PC-3 (cell line): ENCODE measurements around the gene C1orf105. TPM values are rescaled to one million over a fixed set of nuclear protein-coding genes. Genes with fewer than 3 reads are reported as not detected.

Source experiments
- ATAC-seq: fragments of 200-7000 bp; cut with Tn5 transposase; 2 replicates; pipeline ENCODE4 v1.9.1; 2020; ENCODE audit warnings: mild to moderate bottlenecking, moderate library complexity
- BruUV-seq: library from RNA; stranded (reverse); fragments of 400-500 nt; replicated peaks from 2 replicates; lab custom pipeline; 2021; lab: Mats Ljungman, UMichigan
- CTCF ChIA-PET: fragments of 300-600 bp; sonication (Branson Sonifier 250); formaldehyde crosslinking; loops from one replicate; lab custom pipeline; 2022; ENCODE audit warnings: antibody characterized with exemption; lab: Charles Lee
- POLR2A ChIA-PET: fragments of 300-600 bp; sonication (Branson Sonifier 250); formaldehyde crosslinking; loops from one replicate; lab custom pipeline; 2022; ENCODE audit warnings: antibody characterized with exemption; ENCODE audit not compliant: unreplicated experiment; lab: Charles Lee
- DNase-seq: peaks from one replicate; pipeline ENCODE4 v3.0.0-alpha.2; 2015
- H2AFZ ChIP-seq: fragments of 300-600 bp; sonication (generic); 2 replicates; pipeline ENCODE4 v1.6.0; 2016; ENCODE audit warnings: antibody characterized with exemption, low read length
- H3F3A ChIP-seq: fragments of 300-600 bp; sonication (generic); one replicate; pipeline ENCODE4 v1.6.0; 2017; ENCODE audit warnings: antibody characterized with exemption, low read length, control low read depth, mild to moderate bottlenecking; ENCODE audit not compliant: unreplicated experiment
- H3K27ac ChIP-seq: fragments of 300-600 bp; sonication (generic); 2 replicates; pipeline ENCODE4 v1.5.1; 2016; ENCODE audit warnings: mild to moderate bottlenecking, low read length
- H3K27me3 ChIP-seq: fragments of 300-600 bp; sonication (generic); 2 replicates; pipeline ENCODE4 v1.6.1; 2016; ENCODE audit warnings: low read length, mixed read lengths
- H3K36me3 ChIP-seq: fragments of 300-600 bp; sonication (generic); 2 replicates; pipeline ENCODE4 v1.6.1; 2016; ENCODE audit warnings: low read depth, mixed run types, low read length, mixed read lengths
- H3K4me1 ChIP-seq: fragments of 300-600 bp; sonication (generic); 2 replicates; pipeline ENCODE4 v1.5.1; 2016; ENCODE audit warnings: low read length; ENCODE audit not compliant: insufficient read depth
- H3K4me2 ChIP-seq: fragments of 300-600 bp; sonication (generic); 2 replicates; pipeline ENCODE4 v1.6.0; 2016; ENCODE audit warnings: low read length
- H3K4me3 ChIP-seq: fragments of 300-600 bp; sonication (generic); 2 replicates; pipeline ENCODE4 v1.5.1; 2016; ENCODE audit warnings: mild to moderate bottlenecking, low read length, mixed read lengths
- H3K79me2 ChIP-seq: fragments of 300-600 bp; sonication (generic); 2 replicates; pipeline ENCODE4 v1.6.1; 2017; ENCODE audit warnings: low read length, mixed read lengths
- H3K9ac ChIP-seq: fragments of 300-600 bp; sonication (generic); 2 replicates; pipeline ENCODE4 v1.6.0; 2016; ENCODE audit warnings: mild to moderate bottlenecking, low read length
- H3K9me2 ChIP-seq: fragments of 300-600 bp; sonication (generic); replicated peaks from 2 replicates; pipeline ENCODE4 v1.6.1; 2016; ENCODE audit warnings: mixed run types, low read length, mixed read lengths
- H3K9me3 ChIP-seq: fragments of 300-600 bp; sonication (generic); 2 replicates; pipeline ENCODE4 v1.6.1; 2016; ENCODE audit warnings: low read length, mixed read lengths
- H4K20me1 ChIP-seq: fragments of 300-600 bp; sonication (generic); 2 replicates; pipeline ENCODE4 v1.6.1; 2016; ENCODE audit warnings: low read length, mixed read lengths
- EZH2 ChIP-seq: fragments of 300-600 bp; sonication (generic); IDR thresholded peaks from one replicate; pipeline ENCODE4 v1.6.1; 2017; ENCODE audit warnings: antibody characterized with exemption, mild to moderate bottlenecking, low read length; ENCODE audit not compliant: unreplicated experiment
- EZH2phosphoT487 ChIP-seq: fragments of 300-600 bp; sonication (generic); IDR thresholded peaks from 2 replicates; pipeline ENCODE4 v1.6.1; 2018; ENCODE audit warnings: mild to moderate bottlenecking, antibody characterized with exemption, low read length, borderline replicate concordance
- intact Hi-C: fragments of 100-400 bp; cut with micrococcal nuclease; formaldehyde crosslinking; loops from 2 replicates; pipeline ENCODE4 v1.9.0; 2023
- total RNA-seq: library from RNA; depleted of rRNA; stranded (reverse); fragments of >200 nt; gene quantifications from 2 replicates; pipeline ENCODE4 v1.2.3, GENCODE V29; 2014
- TF ChIP-seq, protein P1 (sequence below): fragments of 300-600 bp; sonication (generic); conservative IDR thresholded peaks from 2 replicates; pipeline ENCODE4 v1.5.1; 2017; ENCODE audit warnings: antibody characterized with exemption, low read depth, mild to moderate bottlenecking, low read length

The C1orf105 gene
- total RNA-seq, 1 experiment from 2014 or later: not detected

DNA sequence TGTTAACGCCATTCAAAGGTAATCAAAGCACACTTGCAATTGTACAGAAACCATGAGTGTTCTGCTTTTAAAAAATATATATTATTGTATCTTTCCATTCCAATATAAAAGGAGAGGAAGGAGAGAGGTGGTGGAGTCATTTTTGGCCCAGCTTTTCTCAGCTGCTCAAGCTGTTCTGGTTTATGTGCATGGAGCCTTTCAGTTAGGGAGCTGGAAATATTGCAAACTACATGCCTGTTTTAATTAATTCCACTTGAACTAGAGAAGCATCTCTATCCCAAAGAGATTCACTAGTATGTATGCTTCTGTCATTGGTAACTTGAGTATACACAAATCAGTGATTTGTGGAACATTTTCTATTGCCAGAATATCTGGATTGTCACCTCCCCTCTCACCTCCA lies 28.5 kb upstream of the C1orf105 start:
- Histone ChIP-seq H3K27me3 (no peaks in the 10 kb centered on the region), H3K9ac (no peak overlapping the region), H3K4me1 (peaks cover 16% of the 10 kb centered on the region), H3K36me3 (no peaks in the 10 kb centered on the region), H3K9me2 (no peaks in the 10 kb centered on the region), H3F3A (no peaks in the 10 kb centered on the region), H2AFZ (no peak overlapping the region), H4K20me1 (no peaks in the 10 kb centered on the region), H3K9me3 (no peaks in the 10 kb centered on the region), H3K4me2 (no peak overlapping the region), H3K4me3 (no peak overlapping the region), H3K79me2 (no peaks in the 10 kb centered on the region), H3K27ac (no peak overlapping the region)
- ATAC-seq: no peak
- intact Hi-C loops: loop anchor here (10.0 kb wide), 1 partner anchor 747 kb away; no protein-coding TSS in a partner anchor
- BruUV-seq: no TSS peak
- no peak for DNase-seq
- ChIA-PET POLR2A (no interaction called here), CTCF (no interaction called here)
- TF ChIP-seq EZH2 (no peak), EZH2phosphoT487 (no peak)
- TF ChIP-seq, protein P1, sequence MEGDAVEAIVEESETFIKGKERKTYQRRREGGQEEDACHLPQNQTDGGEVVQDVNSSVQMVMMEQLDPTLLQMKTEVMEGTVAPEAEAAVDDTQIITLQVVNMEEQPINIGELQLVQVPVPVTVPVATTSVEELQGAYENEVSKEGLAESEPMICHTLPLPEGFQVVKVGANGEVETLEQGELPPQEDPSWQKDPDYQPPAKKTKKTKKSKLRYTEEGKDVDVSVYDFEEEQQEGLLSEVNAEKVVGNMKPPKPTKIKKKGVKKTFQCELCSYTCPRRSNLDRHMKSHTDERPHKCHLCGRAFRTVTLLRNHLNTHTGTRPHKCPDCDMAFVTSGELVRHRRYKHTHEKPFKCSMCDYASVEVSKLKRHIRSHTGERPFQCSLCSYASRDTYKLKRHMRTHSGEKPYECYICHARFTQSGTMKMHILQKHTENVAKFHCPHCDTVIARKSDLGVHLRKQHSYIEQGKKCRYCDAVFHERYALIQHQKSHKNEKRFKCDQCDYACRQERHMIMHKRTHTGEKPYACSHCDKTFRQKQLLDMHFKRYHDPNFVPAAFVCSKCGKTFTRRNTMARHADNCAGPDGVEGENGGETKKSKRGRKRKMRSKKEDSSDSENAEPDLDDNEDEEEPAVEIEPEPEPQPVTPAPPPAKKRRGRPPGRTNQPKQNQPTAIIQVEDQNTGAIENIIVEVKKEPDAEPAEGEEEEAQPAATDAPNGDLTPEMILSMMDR: no peak

DNA sequence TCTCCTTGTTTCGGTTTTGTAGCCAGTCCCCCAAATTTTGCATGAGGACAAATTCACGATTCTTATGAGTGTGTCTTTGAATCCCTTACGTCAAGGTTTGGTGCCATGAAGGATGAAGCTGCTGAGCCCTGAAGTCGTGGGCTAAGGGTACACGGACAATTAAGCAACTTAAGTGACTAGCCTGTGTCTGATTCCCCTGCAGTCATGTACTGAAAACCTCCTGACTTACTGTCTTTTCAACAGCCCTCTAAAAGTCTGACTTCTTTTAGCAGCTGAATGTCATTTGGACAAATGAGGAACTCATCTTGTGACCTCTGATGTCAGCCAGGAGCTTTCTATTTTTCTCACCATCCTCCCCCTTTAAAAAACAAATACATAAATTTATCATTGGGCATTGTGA lies 27.1 kb upstream of the C1orf105 start:
- Histone ChIP-seq H3K36me3 (no peaks in the 10 kb centered on the region), H3K27ac (no peak overlapping the region), H3K9ac (no peak overlapping the region), H3K4me1 (peaks cover 27% of the 10 kb centered on the region), H3K4me3 (no peak overlapping the region), H3K27me3 (no peaks in the 10 kb centered on the region), H3K4me2 (no peak overlapping the region), H3K9me2 (no peaks in the 10 kb centered on the region), H4K20me1 (no peaks in the 10 kb centered on the region), H3K79me2 (no peaks in the 10 kb centered on the region), H2AFZ (no peak overlapping the region), H3K9me3 (no peaks in the 10 kb centered on the region), H3F3A (no peaks in the 10 kb centered on the region)
- ATAC-seq (no peak), DNase-seq (no peak)
- TF ChIP-seq EZH2 (no peak), EZH2phosphoT487 (no peak)
- TF ChIP-seq, protein P1: no peak
- intact Hi-C loops: loop anchor here (10.0 kb wide), 1 partner anchor 749 kb away; no protein-coding TSS in a partner anchor
- POLR2A ChIA-PET: no interaction called here
- CTCF ChIA-PET: no interaction called here
- BruUV-seq: no TSS peak

DNA sequence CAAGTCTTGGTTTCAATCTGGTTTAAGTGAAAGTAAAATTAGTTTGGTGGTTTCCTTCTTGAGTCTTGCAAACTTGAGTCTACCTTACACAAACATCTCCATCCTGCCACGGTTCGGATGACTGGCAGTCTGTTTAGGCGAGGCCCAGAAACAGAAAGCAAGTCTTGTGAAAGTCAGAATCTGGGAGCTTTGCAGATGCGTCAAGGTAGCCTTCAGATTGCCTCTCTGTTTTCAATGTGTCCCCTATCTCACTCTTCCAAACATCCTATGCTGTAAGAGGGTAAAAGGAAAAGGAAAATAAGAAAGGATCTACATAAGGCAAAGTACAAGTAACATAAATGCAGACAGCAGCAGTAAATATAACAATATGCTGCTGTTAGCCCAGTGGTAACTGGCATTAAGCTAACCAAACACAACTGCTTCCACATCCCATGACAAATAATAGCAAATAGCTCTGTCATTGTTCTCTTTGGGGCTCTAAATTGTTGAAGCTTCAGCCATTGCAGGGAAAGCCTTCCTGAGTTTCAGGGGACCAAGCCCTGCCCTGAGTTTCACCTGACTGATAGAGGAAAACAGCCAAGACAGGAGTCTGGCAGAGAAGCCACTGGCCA lies 26.2 kb upstream of the C1orf105 start:
- intact Hi-C loops: loop anchor here (1.0 to 10.0 kb wide), 2 partner anchors 34 to 749 kb away; no protein-coding TSS in a partner anchor
- ATAC-seq (peak; percentile 78), DNase-seq (peak; percentile 69)
- TF ChIP-seq, protein P1: no peak
- TF ChIP-seq EZH2phosphoT487 (no peak), EZH2 (no peak)
- H3K9me3 ChIP-seq: no peaks in the 10 kb centered on the region
- peak overlapping the region; percentile 50 for H2AFZ ChIP-seq
- CTCF ChIA-PET: interaction anchor here (0.7 to 0.9 kb wide), 3 partner anchors 36 to 678 kb away, joined by 3 to 5 read pairs (median 4); no protein-coding TSS in a partner anchor
- H3K27me3 ChIP-seq: no peaks in the 10 kb centered on the region
- BruUV-seq: no TSS peak
- H3K4me2 ChIP-seq: peak overlapping the region; percentile 43
- peak overlapping the region; percentile 2; the same call in 1 of the 2 replicates for H3K4me3 ChIP-seq
- H3K9ac ChIP-seq: no peak overlapping the region
- peaks cover 36% of the 10 kb centered on the region for H3K4me1 ChIP-seq
- H3K79me2 ChIP-seq: no peaks in the 10 kb centered on the region
- H3K36me3 ChIP-seq: no peaks in the 10 kb centered on the region
- H3F3A ChIP-seq: no peaks in the 10 kb centered on the region
- H4K20me1 ChIP-seq: no peaks in the 10 kb centered on the region
- POLR2A ChIA-PET: interaction anchor here (0.6 to 1.1 kb wide), 3 partner anchors 34 to 915 kb away, joined by 3 to 17 read pairs (median 3); no protein-coding TSS in a partner anchor
- H3K27ac ChIP-seq: peak overlapping the region; percentile 15
- no peaks in the 10 kb centered on the region for H3K9me2 ChIP-seq
